Measurements from ENCODE around the gene RAD51B.

RAD51B gene

DNA sequence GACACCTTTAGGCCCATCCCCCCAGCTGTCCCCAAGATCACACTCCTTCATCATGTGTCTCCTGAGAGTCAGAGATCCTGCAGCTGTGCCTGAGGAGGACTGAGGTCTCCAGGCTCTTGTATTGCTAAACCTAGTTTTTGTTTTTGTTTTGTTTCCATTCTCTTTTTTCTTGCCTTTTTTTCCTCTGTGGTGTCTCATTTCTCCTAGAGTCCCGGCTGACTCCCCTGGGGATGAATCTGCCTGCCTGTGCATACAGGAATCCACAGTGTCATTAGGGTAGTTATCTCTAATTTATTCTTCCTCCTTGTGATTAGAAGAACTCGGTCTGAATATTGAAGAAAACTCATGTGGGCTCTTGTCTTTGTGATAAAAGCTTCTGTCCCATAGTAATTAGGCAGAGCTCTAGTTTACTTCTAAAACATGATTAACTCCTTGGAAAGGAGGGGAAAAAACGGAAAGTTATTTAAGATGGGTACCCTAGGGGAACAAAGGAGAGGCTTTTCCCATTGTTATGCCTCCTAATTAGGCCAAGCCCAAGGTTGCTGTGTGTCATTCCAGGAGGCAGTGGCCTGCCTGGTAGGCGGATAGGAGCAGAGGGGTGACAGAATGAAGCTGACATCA is 630.1 kb downstream of the RAD51B start:
- no peaks in the 10 kb centered on the region for H3K9me3 ChIP-seq
- DNase-seq: no peak
- no peak overlapping the region for H3K4me3 ChIP-seq (ENCODE audit: low read depth, low read length)
- H3K36me3 ChIP-seq: no peaks in the 10 kb centered on the region
- H3K27me3 ChIP-seq: no peaks in the 10 kb centered on the region
- TF ChIP-seq, protein P1, sequence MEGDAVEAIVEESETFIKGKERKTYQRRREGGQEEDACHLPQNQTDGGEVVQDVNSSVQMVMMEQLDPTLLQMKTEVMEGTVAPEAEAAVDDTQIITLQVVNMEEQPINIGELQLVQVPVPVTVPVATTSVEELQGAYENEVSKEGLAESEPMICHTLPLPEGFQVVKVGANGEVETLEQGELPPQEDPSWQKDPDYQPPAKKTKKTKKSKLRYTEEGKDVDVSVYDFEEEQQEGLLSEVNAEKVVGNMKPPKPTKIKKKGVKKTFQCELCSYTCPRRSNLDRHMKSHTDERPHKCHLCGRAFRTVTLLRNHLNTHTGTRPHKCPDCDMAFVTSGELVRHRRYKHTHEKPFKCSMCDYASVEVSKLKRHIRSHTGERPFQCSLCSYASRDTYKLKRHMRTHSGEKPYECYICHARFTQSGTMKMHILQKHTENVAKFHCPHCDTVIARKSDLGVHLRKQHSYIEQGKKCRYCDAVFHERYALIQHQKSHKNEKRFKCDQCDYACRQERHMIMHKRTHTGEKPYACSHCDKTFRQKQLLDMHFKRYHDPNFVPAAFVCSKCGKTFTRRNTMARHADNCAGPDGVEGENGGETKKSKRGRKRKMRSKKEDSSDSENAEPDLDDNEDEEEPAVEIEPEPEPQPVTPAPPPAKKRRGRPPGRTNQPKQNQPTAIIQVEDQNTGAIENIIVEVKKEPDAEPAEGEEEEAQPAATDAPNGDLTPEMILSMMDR (IDR thresholded peaks at IDR 0.05; ENCODE audit: low read depth, low read length): no peak
- H3K4me1 ChIP-seq: no peaks in the 10 kb centered on the region

DNA sequence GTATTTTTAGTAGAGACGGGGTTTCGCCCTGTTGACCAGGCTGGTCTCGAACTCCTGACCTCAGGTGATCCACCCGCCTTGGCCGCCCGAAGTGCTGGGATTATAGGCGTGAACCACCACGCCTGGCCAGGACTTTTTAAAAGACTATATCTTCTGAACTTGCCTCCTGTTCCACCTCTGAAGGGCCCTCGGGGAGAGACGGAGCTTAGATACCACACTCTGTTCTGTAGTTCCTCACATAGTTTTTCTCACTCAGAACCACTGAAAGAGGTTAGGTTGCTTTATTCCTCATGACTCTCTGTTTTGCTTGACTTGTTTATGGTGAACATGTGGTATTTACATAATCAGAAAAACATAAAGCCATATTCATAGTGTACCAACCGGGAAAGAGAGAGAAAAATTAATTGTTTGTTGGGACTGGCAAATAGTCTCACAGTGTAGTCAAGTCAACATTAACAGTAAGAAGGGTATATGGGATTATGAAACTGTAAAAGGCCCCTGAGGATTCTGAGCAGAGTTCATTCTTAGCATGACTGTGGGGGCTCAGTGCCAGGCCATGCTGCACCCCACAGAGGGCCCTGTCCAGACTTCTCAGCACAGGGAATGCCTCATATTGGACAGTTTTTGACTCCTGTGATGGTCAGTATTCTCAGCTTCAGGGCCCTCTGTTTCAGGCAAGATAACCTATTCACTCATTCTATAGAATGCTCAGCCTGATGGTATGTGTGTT is 631.0 kb downstream of the RAD51B start:
- Histone ChIP-seq H3K36me3 (no peaks in the 10 kb centered on the region), H3K9me3 (no peaks in the 10 kb centered on the region), H3K27me3 (no peaks in the 10 kb centered on the region), H3K4me3 (ENCODE audit: low read depth, low read length) (no peak overlapping the region), H3K4me1 (no peaks in the 10 kb centered on the region)
- DNase-seq: no peak
- TF ChIP-seq, protein P1 (IDR thresholded peaks at IDR 0.05; ENCODE audit: low read depth, low read length): no peak

DNA sequence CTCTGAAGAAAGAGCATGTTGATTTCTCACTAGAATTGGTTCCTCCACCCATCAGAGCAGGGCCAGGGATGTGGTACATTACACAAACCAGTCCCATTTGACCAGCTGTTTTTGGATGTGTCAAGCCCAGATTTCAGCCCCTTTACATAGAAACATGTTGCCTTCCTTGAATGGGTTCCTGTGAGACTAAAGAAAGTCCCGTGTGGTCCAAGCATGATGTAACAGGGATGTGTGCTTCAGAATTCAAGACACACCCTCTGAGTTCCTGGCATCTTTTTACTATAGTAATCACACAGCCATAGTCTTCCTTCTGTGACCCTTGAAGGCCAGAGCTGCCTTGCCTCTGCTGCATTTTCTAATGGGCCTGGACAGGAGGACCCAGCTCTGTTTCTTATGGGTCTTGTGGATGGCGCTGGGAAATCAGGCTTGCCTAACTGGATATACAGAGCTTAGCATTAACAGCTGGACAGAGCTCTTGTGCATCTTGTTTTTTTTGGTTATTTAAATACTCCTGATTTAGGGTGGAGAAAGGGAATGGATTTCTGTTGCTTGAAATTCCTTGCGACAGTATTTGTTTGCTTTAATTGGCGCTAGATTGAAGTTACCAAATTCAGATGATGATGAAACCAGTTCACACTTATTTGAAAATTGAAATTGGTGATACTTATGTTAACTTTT is 632.3 kb downstream of the RAD51B start:
- Histone ChIP-seq H3K4me3 (ENCODE audit: low read depth, low read length) (no peak overlapping the region), H3K27me3 (no peaks in the 10 kb centered on the region), H3K36me3 (no peaks in the 10 kb centered on the region), H3K4me1 (no peaks in the 10 kb centered on the region), H3K9me3 (no peaks in the 10 kb centered on the region)
- DNase-seq: no peak
- TF ChIP-seq, protein P1 (IDR thresholded peaks at IDR 0.05; ENCODE audit: low read depth, low read length): no peak

DNA sequence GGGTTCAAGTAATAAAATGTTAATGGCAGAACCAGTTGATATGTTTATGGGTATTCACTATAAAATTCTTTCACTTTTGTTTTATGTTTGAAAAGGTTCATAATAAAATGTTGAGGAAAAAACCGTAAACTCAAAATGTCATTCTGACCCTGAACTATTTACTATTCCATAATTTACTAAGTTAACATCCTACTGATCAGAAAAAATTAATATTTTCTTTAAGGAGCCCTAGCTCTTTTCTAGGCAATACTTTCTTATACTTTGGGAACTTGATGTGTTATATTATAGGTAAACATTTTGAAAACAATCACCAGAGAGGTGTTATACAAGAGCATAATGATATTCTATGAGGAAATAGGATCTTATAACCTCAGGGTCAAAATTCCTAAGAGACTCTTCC is 638.7 kb downstream of the RAD51B start:
- DNase-seq: no peak
- Histone ChIP-seq H3K4me3 (ENCODE audit: low read depth, low read length) (no peak overlapping the region), H3K4me1 (no peaks in the 10 kb centered on the region), H3K9me3 (no peaks in the 10 kb centered on the region), H3K36me3 (no peaks in the 10 kb centered on the region), H3K27me3 (no peaks in the 10 kb centered on the region)
- TF ChIP-seq, protein P1 (IDR thresholded peaks at IDR 0.05; ENCODE audit: low read depth, low read length): no peak

DNA sequence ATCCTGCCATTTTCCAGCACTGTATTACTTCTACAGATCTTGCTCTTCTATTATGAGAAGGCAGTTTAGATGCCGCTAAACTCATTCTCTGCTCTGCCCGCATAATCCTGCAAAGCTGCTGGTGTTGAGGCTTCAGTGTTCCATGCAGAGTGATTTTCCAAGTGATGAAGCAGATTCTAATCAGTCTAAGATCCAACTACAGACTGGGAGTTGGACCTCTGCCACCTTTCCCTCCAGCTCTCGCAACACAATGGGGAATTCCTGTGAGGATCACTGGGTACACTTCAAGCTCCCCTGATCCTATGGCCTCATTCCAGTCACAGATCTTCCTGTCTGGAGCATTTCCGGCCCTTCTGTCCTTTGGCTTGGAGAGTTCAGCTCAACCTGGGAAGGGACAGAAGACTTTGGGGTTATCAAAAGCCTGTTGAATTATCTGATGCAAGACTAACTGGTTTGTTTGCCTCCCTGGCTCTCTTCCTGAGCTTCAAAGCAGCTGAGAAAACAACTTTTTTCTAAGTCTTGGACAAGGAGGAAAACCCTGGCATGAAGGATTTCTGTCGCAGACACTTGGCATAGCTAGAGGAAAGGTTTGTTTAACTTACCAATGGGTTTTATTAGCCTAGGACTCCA is 639.4 kb downstream of the RAD51B start:
- Histone ChIP-seq H3K9me3 (no peaks in the 10 kb centered on the region), H3K4me1 (no peaks in the 10 kb centered on the region), H3K27me3 (no peaks in the 10 kb centered on the region), H3K4me3 (ENCODE audit: low read depth, low read length) (no peak overlapping the region), H3K36me3 (no peaks in the 10 kb centered on the region)
- TF ChIP-seq, protein P1 (IDR thresholded peaks at IDR 0.05; ENCODE audit: low read depth, low read length): no peak
- DNase-seq: no peak

Data from BE2C (cell line).